ENCODE results near the gene PACRG. TPM values are rescaled to one million over a fixed set of nuclear protein-coding genes. Genes with fewer than 3 reads are reported as not detected.

Gene PACRG
- total and polyA plus RNA-seq, 8 donors = 1.5 to 6.8 (median 4.6) TPM

GRCh38 chr6:163191704-163192537 lies 464.1 kb downstream of the PACRG start:
- no peaks in the 10 kb centered on the region for H3K27me3 ChIP-seq
- no peak overlapping the region for H3K27ac ChIP-seq
- TF ChIP-seq CTCF (IDR thresholded peaks at IDR 0.05) = no peak
- intact Hi-C loops (cut with DNase I) = no loop called here
- no peak for ATAC-seq
- DNase-seq = no peak
- no peaks in the 10 kb centered on the region for H3K36me3 ChIP-seq
- no peak overlapping the region for H3K4me3 ChIP-seq
- H3K4me1 ChIP-seq = no peaks in the 10 kb centered on the region
- H3K9me3 ChIP-seq = no peaks in the 10 kb centered on the region

GRCh38 chr6:163192591-163192990 lies 464.8 kb downstream of the PACRG start:
- Histone ChIP-seq H3K27ac (no peak overlapping the region), H3K4me1 (no peaks in the 10 kb centered on the region), H3K27me3 (no peaks in the 10 kb centered on the region), H3K9me3 (no peaks in the 10 kb centered on the region), H3K36me3 (no peaks in the 10 kb centered on the region), H3K4me3 (no peak overlapping the region)
- intact Hi-C loops (cut with DNase I) = no loop called here
- DNase-seq (no peak), ATAC-seq (no peak)
- no peak for TF ChIP-seq CTCF (IDR thresholded peaks at IDR 0.05)

- H3K4me3 ChIP-seq = no peak overlapping the region
- no peaks in the 10 kb centered on the region for H3K4me1 ChIP-seq
- intact Hi-C loops (cut with DNase I) = no loop called here
- H3K27me3 ChIP-seq = no peaks in the 10 kb centered on the region
- TF ChIP-seq CTCF (IDR thresholded peaks at IDR 0.05) = no peak
- no peaks in the 10 kb centered on the region for H3K36me3 ChIP-seq
- no peak for ATAC-seq
- H3K27ac ChIP-seq = no peak overlapping the region
- H3K9me3 ChIP-seq = no peaks in the 10 kb centered on the region
- DNase-seq = no peak
Observed at GRCh38 chr6:163193326-163193725, 465.6 kb downstream of the PACRG start.

GRCh38 chr6:163195721-163196691 lies 468.2 kb downstream of the PACRG start:
- H3K27me3 ChIP-seq = no peaks in the 10 kb centered on the region
- H3K9me3 ChIP-seq = no peaks in the 10 kb centered on the region
- H3K27ac ChIP-seq = no peak overlapping the region
- TF ChIP-seq CTCF (IDR thresholded peaks at IDR 0.05) = no peak
- H3K4me1 ChIP-seq = no peaks in the 10 kb centered on the region
- H3K4me3 ChIP-seq = no peak overlapping the region
- ATAC-seq = no peak
- intact Hi-C loops (cut with DNase I) = no loop called here
- DNase-seq = no peak
- H3K36me3 ChIP-seq = no peaks in the 10 kb centered on the region

GRCh38 chr6:163197839-163198238 lies 470.1 kb downstream of the PACRG start:
- DNase-seq (no peak), ATAC-seq (no peak)
- Histone ChIP-seq H3K27ac (no peak overlapping the region), H3K4me1 (no peaks in the 10 kb centered on the region), H3K9me3 (no peaks in the 10 kb centered on the region), H3K36me3 (no peaks in the 10 kb centered on the region), H3K4me3 (no peak overlapping the region), H3K27me3 (no peaks in the 10 kb centered on the region)
- intact Hi-C loops (cut with DNase I) = no loop called here
- no peak for TF ChIP-seq CTCF (IDR thresholded peaks at IDR 0.05)

All from left lung (tissue), 10 donors.